HUES64 (cell line): Measurements from ENCODE around the gene CARM1.

Experiments
- H3K27ac ChIP-seq: 2 replicates; pipeline ENCODE4 v1.7.0; 2013; ENCODE audit warnings: low read depth, low read length, inconsistent platforms
- H3K27me3 ChIP-seq: 2 replicates; pipeline ENCODE4 v1.6.1; 2013; ENCODE audit warnings: mild to moderate bottlenecking, low read length; ENCODE audit not compliant: insufficient read depth
- H3K36me3 ChIP-seq: 2 replicates; pipeline ENCODE4 v1.6.1; 2013; ENCODE audit warnings: mild to moderate bottlenecking, low read length; ENCODE audit not compliant: insufficient read depth
- H3K4me1 ChIP-seq: 2 replicates; pipeline ENCODE4 v1.6.1; 2013; ENCODE audit warnings: mild to moderate bottlenecking, low read length, moderate library complexity; ENCODE audit not compliant: insufficient read depth
- H3K4me3 ChIP-seq: 2 replicates; pipeline ENCODE4 v1.5.1; 2013; ENCODE audit warnings: mild to moderate bottlenecking, low read length, moderate library complexity
- H3K9ac ChIP-seq: 2 replicates; pipeline ENCODE4 v1.6.1; 2013; ENCODE audit warnings: mild to moderate bottlenecking, low read depth, low read length
- H3K9me3 ChIP-seq: 2 replicates; pipeline ENCODE4 v1.6.1; 2013; ENCODE audit warnings: low read depth, low read length; ENCODE audit not compliant: insufficient read depth
- WGBS: fragments of 150-250, 120-280 bp; methylation state at CpG from one replicate; pipeline ENCODE4 v1.1.7; 2013; ENCODE audit warnings: missing lambda C conversion rate; 5-methylcytosine and 5-hydroxymethylcytosine counted together

Gene CARM1

GRCh38 chr19:10971107-10971726 is 99.9 kb downstream of the CARM1 start:
- Histone ChIP-seq H3K36me3 (peaks cover 3% of the 10 kb centered on the region; the same call in 1 of the 2 replicates), H3K27me3 (no peaks in the 10 kb centered on the region), H3K4me1 (no peaks in the 10 kb centered on the region), H3K4me3 (no peak overlapping the region), H3K27ac (no peak overlapping the region), H3K9ac (no peak overlapping the region), H3K9me3 (no peaks in the 10 kb centered on the region)
- WGBS: 91% methylated on average over 8 of the region's 8 CpGs
